Liver (tissue), 9 donors: ENCODE measurements around the gene NRG3. TPM values are rescaled to one million over a fixed set of nuclear protein-coding genes. Genes with fewer than 3 reads are reported as not detected.

ENCODE experiments used
- DNase-seq: peaks from one replicate; pipeline ENCODE4 v3.0.0-alpha.2; 2017; ENCODE audit warnings: low spot score
- H3K27ac ChIP-seq, 2 donors: one replicate each; pipeline ENCODE4 v1.7.0; 2013; ENCODE audit warnings: inconsistent platforms in 2 of 2, low read length in 2 of 2, control low read depth in 1 of 2, low read depth in 1 of 2, mild to moderate bottlenecking in 1 of 2
- H3K27me3 ChIP-seq, 4 donors: one replicate each; pipeline versions ENCODE4 v1.6.1 to v1.7.0; 2013; ENCODE audit warnings: low read length in 3 of 4, inconsistent platforms in 1 of 4, mild to moderate bottlenecking in 1 of 4, moderate library complexity in 1 of 4; ENCODE audit not compliant: control insufficient read depth in 4 of 4, insufficient read depth in 4 of 4
- H3K36me3 ChIP-seq, 4 donors: one replicate each; pipeline versions ENCODE4 v1.6.1 to v1.7.0; 2013; ENCODE audit warnings: low read length in 3 of 4, mild to moderate bottlenecking in 3 of 4, low read depth in 1 of 4, moderate library complexity in 1 of 4; ENCODE audit not compliant: control insufficient read depth in 4 of 4, insufficient read depth in 3 of 4
- H3K4me1 ChIP-seq, 4 donors: one replicate each; pipeline versions ENCODE4 v1.6.1 to v1.7.0; 2013; ENCODE audit warnings: low read length in 3 of 4, mild to moderate bottlenecking in 3 of 4, moderate library complexity in 1 of 4; ENCODE audit not compliant: control insufficient read depth in 4 of 4, insufficient read depth in 4 of 4
- H3K4me3 ChIP-seq, 3 donors: one replicate each; pipeline versions ENCODE4 v1.6.1 to v1.7.0; 2013; ENCODE audit warnings: low read length in 3 of 3, control low read depth in 1 of 3, low read depth in 1 of 3, mild to moderate bottlenecking in 1 of 3
- H3K9ac ChIP-seq, 2 donors: one replicate each; pipeline ENCODE4 v1.7.0; 2013; ENCODE audit warnings: low read length in 2 of 2, mild to moderate bottlenecking in 2 of 2, moderate library complexity in 2 of 2, control low read depth in 1 of 2, low read depth in 1 of 2
- H3K9me3 ChIP-seq, 4 donors: one replicate each; pipeline versions ENCODE4 v1.6.1 to v1.7.0; 2013; ENCODE audit warnings: low read length in 3 of 4; ENCODE audit not compliant: control insufficient read depth in 4 of 4
- EGR1 ChIP-seq, 2 donors: IDR thresholded peaks; 2 replicates each; pipeline ENCODE4 v1.6.1; 2016 to 2018; ENCODE audit warnings: antibody characterized with exemption in 2 of 2, low read depth in 2 of 2
- FOXA1 ChIP-seq: IDR thresholded peaks from 2 replicates; pipeline ENCODE4 v1.6.1; 2016; ENCODE audit warnings: antibody characterized with exemption
- FOXA2 ChIP-seq: IDR thresholded peaks from 2 replicates; pipeline ENCODE4 v1.6.1; 2016; ENCODE audit warnings: antibody characterized with exemption
- GABPA ChIP-seq, 2 donors: IDR thresholded peaks in 1 of 2; conservative IDR thresholded peaks in 1 of 2; 2 replicates each; pipeline ENCODE4 v1.6.1; 2016; ENCODE audit warnings: antibody characterized with exemption in 2 of 2, mild to moderate bottlenecking in 1 of 2, moderate library complexity in 1 of 2
- HNF4A ChIP-seq, 2 donors: conservative IDR thresholded peaks; 2 replicates each; pipeline ENCODE4 v1.6.1; 2016; ENCODE audit warnings: antibody characterized with exemption in 2 of 2, mild to moderate bottlenecking in 2 of 2
- HNF4G ChIP-seq: IDR thresholded peaks from 2 replicates; pipeline ENCODE4 v1.6.1; 2016; ENCODE audit warnings: antibody characterized with exemption
- JUND ChIP-seq, 2 donors: IDR thresholded peaks; 2 replicates each; pipeline ENCODE4 v1.6.1; 2016; ENCODE audit warnings: antibody characterized with exemption in 2 of 2
- NR2F2 ChIP-seq: IDR thresholded peaks from 2 replicates; pipeline ENCODE4 v1.6.1; 2016; ENCODE audit warnings: antibody characterized with exemption
- RAD21 ChIP-seq, 2 donors: IDR thresholded peaks; 2 replicates each; pipeline ENCODE4 v1.6.1; 2016; ENCODE audit warnings: antibody characterized with exemption in 2 of 2, mild to moderate bottlenecking in 2 of 2
- RXRA ChIP-seq, 2 donors: IDR thresholded peaks; 2 replicates each; pipeline ENCODE4 v1.6.1; 2017 to 2018; ENCODE audit warnings: antibody characterized with exemption in 2 of 2, mild to moderate bottlenecking in 1 of 2
- SP1 ChIP-seq: IDR thresholded peaks from 2 replicates; pipeline ENCODE4 v1.6.1; 2018; ENCODE audit warnings: antibody characterized with exemption, mild to moderate bottlenecking
- TAF1 ChIP-seq: conservative IDR thresholded peaks from 2 replicates; pipeline ENCODE4 v1.6.1; 2016; ENCODE audit warnings: antibody characterized with exemption, mild to moderate bottlenecking
- YY1 ChIP-seq: IDR thresholded peaks from 2 replicates; pipeline ENCODE4 v1.6.1; 2016; ENCODE audit warnings: antibody characterized with exemption, mild to moderate bottlenecking
- WGBS: extraction: QIAGEN DNeasy Blood & Tissue Kit; methylation state at CpG from one replicate; pipeline ENCODE4 v1.1.7; 2013; 5-methylcytosine and 5-hydroxymethylcytosine counted together
- polyA plus RNA-seq, 2 donors: library from polyadenylated mRNA; stranded (reverse) in 1 of 2; unstranded in 1 of 2; fragments of 200-250 nt in 1 of 2; fragments of >200 nt in 1 of 2; fragmentation: Nextera tagmentation in 1 of 2; extraction: Ambion mirVana in 1 of 2; gene quantifications; one replicate each; pipeline versions ENCODE4 v1.2.1 to v1.2.3, GENCODE V29; 2013 to 2015
- total RNA-seq, 2 donors: library from RNA; depleted of rRNA; stranded (reverse); fragments of >200 nt; gene quantifications; one replicate each; pipeline ENCODE4 v1.2.3, GENCODE V29; 2014
- TF ChIP-seq, protein P1 (sequence below): IDR thresholded peaks from 2 replicates; pipeline ENCODE4 v1.6.1; 2016; ENCODE audit warnings: antibody characterized with exemption, mild to moderate bottlenecking
- TF ChIP-seq, protein P2 (sequence below): IDR thresholded peaks from 2 replicates; pipeline ENCODE4 v1.6.1; 2016; ENCODE audit warnings: antibody characterized with exemption
- TF ChIP-seq, protein P3 (sequence below): IDR thresholded peaks from 2 replicates; pipeline ENCODE4 v1.6.1; 2016; ENCODE audit warnings: antibody characterized with exemption
- TF ChIP-seq, protein P4 (sequence below): fragments of 150-350 bp; IDR thresholded peaks from 2 replicates; pipeline ENCODE4 v1.5.1; 2017; ENCODE audit warnings: improper control_type of control experiment, low read depth, low read length; ENCODE audit not compliant: missing input control
- TF ChIP-seq, protein P5 (sequence below): IDR thresholded peaks from 2 replicates; pipeline ENCODE4 v1.6.1; 2016; ENCODE audit warnings: antibody characterized with exemption
- donor health status: healthy.
- donor health status: healthy.
- donor health status: healthy.
- donor health status: healthy.
- donor health status: healthy.

Gene NRG3
- total and polyA plus RNA-seq, 4 donors, result 0.24 to 3.7 (median 0.38) TPM

DNA sequence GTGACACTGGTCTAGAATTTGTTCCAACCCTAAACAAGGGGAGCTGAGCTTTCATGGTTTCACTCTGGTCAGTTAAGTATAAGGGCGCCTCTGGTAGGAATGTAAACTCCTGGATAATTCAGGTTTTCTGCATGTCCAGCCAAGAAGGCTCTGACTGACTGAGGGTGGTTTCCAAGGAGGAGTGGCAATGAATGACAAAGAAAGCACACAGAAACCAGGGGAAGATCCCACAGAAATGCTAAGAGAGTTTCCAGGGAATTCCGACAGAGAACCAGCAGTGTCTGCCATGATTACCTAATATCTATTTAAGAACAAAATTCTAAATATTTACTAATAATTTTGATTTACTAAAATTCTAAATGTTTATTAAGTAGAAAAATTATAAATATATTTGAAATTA is 27.3 kb upstream of the NRG3 start (continued):
- TF ChIP-seq, protein P1, sequence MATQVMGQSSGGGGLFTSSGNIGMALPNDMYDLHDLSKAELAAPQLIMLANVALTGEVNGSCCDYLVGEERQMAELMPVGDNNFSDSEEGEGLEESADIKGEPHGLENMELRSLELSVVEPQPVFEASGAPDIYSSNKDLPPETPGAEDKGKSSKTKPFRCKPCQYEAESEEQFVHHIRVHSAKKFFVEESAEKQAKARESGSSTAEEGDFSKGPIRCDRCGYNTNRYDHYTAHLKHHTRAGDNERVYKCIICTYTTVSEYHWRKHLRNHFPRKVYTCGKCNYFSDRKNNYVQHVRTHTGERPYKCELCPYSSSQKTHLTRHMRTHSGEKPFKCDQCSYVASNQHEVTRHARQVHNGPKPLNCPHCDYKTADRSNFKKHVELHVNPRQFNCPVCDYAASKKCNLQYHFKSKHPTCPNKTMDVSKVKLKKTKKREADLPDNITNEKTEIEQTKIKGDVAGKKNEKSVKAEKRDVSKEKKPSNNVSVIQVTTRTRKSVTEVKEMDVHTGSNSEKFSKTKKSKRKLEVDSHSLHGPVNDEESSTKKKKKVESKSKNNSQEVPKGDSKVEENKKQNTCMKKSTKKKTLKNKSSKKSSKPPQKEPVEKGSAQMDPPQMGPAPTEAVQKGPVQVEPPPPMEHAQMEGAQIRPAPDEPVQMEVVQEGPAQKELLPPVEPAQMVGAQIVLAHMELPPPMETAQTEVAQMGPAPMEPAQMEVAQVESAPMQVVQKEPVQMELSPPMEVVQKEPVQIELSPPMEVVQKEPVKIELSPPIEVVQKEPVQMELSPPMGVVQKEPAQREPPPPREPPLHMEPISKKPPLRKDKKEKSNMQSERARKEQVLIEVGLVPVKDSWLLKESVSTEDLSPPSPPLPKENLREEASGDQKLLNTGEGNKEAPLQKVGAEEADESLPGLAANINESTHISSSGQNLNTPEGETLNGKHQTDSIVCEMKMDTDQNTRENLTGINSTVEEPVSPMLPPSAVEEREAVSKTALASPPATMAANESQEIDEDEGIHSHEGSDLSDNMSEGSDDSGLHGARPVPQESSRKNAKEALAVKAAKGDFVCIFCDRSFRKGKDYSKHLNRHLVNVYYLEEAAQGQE, result no peak
- no peak for TF ChIP-seq HNF4G
- TF ChIP-seq FOXA2, result no peak
- TF ChIP-seq YY1, result no peak

DNA sequence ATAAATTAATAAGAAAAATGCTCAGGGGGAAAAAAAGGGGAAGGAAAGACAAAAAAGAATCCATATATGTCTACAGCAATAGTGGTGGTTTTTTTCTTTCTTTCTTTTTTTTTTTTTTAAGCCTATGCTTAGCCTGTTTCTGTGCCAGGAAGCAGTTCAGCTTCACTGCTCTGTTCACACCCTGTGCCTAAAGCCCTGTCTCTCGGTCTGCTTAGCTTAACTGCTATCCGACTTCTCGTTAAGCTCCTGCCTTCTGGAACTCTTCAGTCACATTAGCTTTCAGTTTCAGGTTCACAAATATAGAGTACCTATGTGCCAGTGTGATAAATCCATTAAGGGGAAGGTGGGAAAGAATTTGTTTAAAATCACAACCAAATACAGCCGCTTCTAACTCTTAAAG is 26.5 kb upstream of the NRG3 start:
- no peak for DNase-seq
- H3K27me3 ChIP-seq, result no peaks in the 10 kb centered on the region
- no peaks in the 10 kb centered on the region for H3K9me3 ChIP-seq
- H3K27ac ChIP-seq, result no peak overlapping the region
- H3K36me3 ChIP-seq, result no peaks in the 10 kb centered on the region
- 38% methylated on average over 4 of the region's 4 CpGs for WGBS
- TF ChIP-seq NR2F2, result no peak
- no peak for TF ChIP-seq JUND (IDR thresholded peaks at IDR 0.05)
- TF ChIP-seq FOXA1, result no peak
- no peak for TF ChIP-seq SP1
- no peaks in the 10 kb centered on the region for H3K4me1 ChIP-seq
- no peak overlapping the region for H3K9ac ChIP-seq
- H3K4me3 ChIP-seq, result no peak overlapping the region

DNA sequence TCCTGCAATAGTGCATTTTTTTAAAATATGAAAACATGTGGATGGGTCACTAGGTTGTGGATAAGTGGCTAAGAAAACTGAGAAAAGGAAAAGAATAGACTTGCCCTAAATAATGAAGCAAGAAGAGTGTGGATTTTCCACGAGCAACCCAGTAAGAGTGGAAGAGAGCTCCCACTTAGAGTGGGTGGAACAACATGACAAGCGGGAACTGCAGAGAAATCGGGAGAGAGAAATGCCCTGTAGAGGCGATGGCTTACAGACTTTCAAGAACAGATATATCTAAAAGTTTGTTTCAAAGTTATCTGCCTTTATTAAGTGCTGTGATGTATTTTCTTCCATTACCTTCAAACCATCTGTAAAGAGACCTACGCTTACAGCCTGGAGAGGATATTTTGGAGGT is 26.1 kb upstream of the NRG3 start:
- WGBS, result 89% methylated on average over 5 of the region's 5 CpGs
- Histone ChIP-seq H3K9ac (no peak overlapping the region), H3K36me3 (no peaks in the 10 kb centered on the region), H3K27me3 (no peaks in the 10 kb centered on the region), H3K4me3 (no peak overlapping the region), H3K27ac (no peak overlapping the region), H3K4me1 (no peaks in the 10 kb centered on the region), H3K9me3 (peaks cover 0 to 2% (median 0%) of the 10 kb centered on the region in 4 donors)
- no peak for DNase-seq
- TF ChIP-seq, protein P2, sequence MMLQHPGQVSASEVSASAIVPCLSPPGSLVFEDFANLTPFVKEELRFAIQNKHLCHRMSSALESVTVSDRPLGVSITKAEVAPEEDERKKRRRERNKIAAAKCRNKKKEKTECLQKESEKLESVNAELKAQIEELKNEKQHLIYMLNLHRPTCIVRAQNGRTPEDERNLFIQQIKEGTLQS, result no peak
- TF ChIP-seq FOXA2 (no peak), FOXA1 (no peak), SP1 (no peak), HNF4A (conservative IDR thresholded peaks at IDR 0.05) (no peak), RAD21 (IDR thresholded peaks at IDR 0.05) (no peak), RXRA (IDR thresholded peaks at IDR 0.05) (no peak), EGR1 (IDR thresholded peaks at IDR 0.05; ENCODE audit: low read depth in 2 of 2) (no peak), JUND (IDR thresholded peaks at IDR 0.05) (no peak), YY1 (no peak), TAF1 (no peak), GABPA (IDR thresholded peaks at IDR 0.05 in 1 of 2, conservative IDR thresholded peaks at IDR 0.05 in 1 of 2) (no peak), NR2F2 (no peak), HNF4G (no peak)
- TF ChIP-seq, protein P3, sequence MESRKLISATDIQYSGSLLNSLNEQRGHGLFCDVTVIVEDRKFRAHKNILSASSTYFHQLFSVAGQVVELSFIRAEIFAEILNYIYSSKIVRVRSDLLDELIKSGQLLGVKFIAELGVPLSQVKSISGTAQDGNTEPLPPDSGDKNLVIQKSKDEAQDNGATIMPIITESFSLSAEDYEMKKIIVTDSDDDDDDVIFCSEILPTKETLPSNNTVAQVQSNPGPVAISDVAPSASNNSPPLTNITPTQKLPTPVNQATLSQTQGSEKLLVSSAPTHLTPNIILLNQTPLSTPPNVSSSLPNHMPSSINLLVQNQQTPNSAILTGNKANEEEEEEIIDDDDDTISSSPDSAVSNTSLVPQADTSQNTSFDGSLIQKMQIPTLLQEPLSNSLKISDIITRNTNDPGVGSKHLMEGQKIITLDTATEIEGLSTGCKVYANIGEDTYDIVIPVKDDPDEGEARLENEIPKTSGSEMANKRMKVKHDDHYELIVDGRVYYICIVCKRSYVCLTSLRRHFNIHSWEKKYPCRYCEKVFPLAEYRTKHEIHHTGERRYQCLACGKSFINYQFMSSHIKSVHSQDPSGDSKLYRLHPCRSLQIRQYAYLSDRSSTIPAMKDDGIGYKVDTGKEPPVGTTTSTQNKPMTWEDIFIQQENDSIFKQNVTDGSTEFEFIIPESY, result no peak
- TF ChIP-seq, protein P1, result no peak
- TF ChIP-seq, protein P4, sequence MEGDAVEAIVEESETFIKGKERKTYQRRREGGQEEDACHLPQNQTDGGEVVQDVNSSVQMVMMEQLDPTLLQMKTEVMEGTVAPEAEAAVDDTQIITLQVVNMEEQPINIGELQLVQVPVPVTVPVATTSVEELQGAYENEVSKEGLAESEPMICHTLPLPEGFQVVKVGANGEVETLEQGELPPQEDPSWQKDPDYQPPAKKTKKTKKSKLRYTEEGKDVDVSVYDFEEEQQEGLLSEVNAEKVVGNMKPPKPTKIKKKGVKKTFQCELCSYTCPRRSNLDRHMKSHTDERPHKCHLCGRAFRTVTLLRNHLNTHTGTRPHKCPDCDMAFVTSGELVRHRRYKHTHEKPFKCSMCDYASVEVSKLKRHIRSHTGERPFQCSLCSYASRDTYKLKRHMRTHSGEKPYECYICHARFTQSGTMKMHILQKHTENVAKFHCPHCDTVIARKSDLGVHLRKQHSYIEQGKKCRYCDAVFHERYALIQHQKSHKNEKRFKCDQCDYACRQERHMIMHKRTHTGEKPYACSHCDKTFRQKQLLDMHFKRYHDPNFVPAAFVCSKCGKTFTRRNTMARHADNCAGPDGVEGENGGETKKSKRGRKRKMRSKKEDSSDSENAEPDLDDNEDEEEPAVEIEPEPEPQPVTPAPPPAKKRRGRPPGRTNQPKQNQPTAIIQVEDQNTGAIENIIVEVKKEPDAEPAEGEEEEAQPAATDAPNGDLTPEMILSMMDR, result no peak
- TF ChIP-seq, protein P5, sequence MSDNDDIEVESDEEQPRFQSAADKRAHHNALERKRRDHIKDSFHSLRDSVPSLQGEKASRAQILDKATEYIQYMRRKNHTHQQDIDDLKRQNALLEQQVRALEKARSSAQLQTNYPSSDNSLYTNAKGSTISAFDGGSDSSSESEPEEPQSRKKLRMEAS, result no peak
